GM20000 (cell line): ENCODE data around the gene RTF1.

Experiments used
- DNase-seq: peaks from one replicate; pipeline ENCODE4 v3.0.0; 2012; ENCODE audit warnings: low spot score
- CTCF ChIP-seq: IDR thresholded peaks from 2 replicates; pipeline ENCODE4 v1.5.1; 2012; ENCODE audit warnings: mild to moderate bottlenecking, control low read depth; ENCODE audit errors: extremely low read depth, missing control alignments

RTF1 gene

GRCh38 chr15:41489641-41490040, 72.7 kb downstream of the RTF1 start:
- TF ChIP-seq CTCF = no peak
- DNase-seq = no peak

GRCh38 chr15:41490355-41490754, 73.5 kb downstream of the RTF1 start:
- no peak for TF ChIP-seq CTCF
- DNase-seq = peak; percentile 80

- no peak for DNase-seq
- TF ChIP-seq CTCF = no peak
Measured at GRCh38 chr15:41491889-41492288, 75.0 kb downstream of the RTF1 start.

- no peak for DNase-seq
- TF ChIP-seq CTCF = no peak
Measured at GRCh38 chr15:41492597-41493204, 75.8 kb downstream of the RTF1 start.

- DNase-seq = peak; percentile 97
- no peak for TF ChIP-seq CTCF
Measured at GRCh38 chr15:41493205-41493901, 76.5 kb downstream of the RTF1 start, which contains the start of gene ITPKA. Gene ITPKA, plus strand, starts transcription at chr15:41493874. Its CDS starts 54 bp downstream, at chr15:41493928.

GRCh38 chr15:41493902-41494189, 77.0 kb downstream of the RTF1 start:
- no peak for TF ChIP-seq CTCF
- DNase-seq = no peak

- peak; percentile 77 for DNase-seq
- no peak for TF ChIP-seq CTCF
Measured at GRCh38 chr15:41494190-41494921, 77.5 kb downstream of the RTF1 start.
